ENCODE measurements around the gene SLC17A3.

Gene SLC17A3

GRCh38 chr6:25842526-25842925 lies 31.5 kb downstream of the SLC17A3 start:
- FAIRE-seq, result no peak
- DNase-seq (ENCODE audit: low spot score), result no peak

- FAIRE-seq, result no peak
- no peak for DNase-seq (ENCODE audit: low spot score)
Observed at GRCh38 chr6:25835442-25836283, 38.4 kb downstream of the SLC17A3 start.

- FAIRE-seq (no peak), DNase-seq (ENCODE audit: low spot score) (no peak)
Observed at GRCh38 chr6:25834950-25835349, 39.1 kb downstream of the SLC17A3 start.

- FAIRE-seq, result no peak
- DNase-seq (ENCODE audit: low spot score), result no peak
Observed at GRCh38 chr6:25833136-25833535, 40.9 kb downstream of the SLC17A3 start.

- no peak for DNase-seq (ENCODE audit: low spot score)
- FAIRE-seq, result no peak
Observed at GRCh38 chr6:25832670-25833069, 41.4 kb downstream of the SLC17A3 start.

- DNase-seq (ENCODE audit: low spot score) (no peak), FAIRE-seq (no peak)
Observed at GRCh38 chr6:25832307-25832662, 41.8 kb downstream of the SLC17A3 start.

GRCh38 chr6:25831532-25832306 lies 42.3 kb downstream of the SLC17A3 start, which contains the start of gene SLC17A1:
TSS of gene SLC17A1 (minus strand) at chr6:25832052. CDS start at chr6:25830557, 1,495 bp downstream.
- DNase-seq (ENCODE audit: low spot score) (no peak), FAIRE-seq (no peak)

- DNase-seq (ENCODE audit: low spot score) (no peak), FAIRE-seq (no peak)
Observed at GRCh38 chr6:25830458-25830857, 43.6 kb downstream of the SLC17A3 start.

GRCh38 chr6:25829375-25829774 lies 44.7 kb downstream of the SLC17A3 start:
- FAIRE-seq, result no peak
- no peak for DNase-seq (ENCODE audit: low spot score)

GRCh38 chr6:25821341-25821740 lies 52.7 kb downstream of the SLC17A3 start:
- FAIRE-seq, result no peak
- no peak for DNase-seq (ENCODE audit: low spot score)

GRCh38 chr6:25816252-25816651 lies 57.8 kb downstream of the SLC17A3 start:
- no peak for FAIRE-seq
- no peak for DNase-seq (ENCODE audit: low spot score)

- DNase-seq (ENCODE audit: low spot score), result no peak
- FAIRE-seq, result no peak
Observed at GRCh38 chr6:25815194-25815593, 58.8 kb downstream of the SLC17A3 start.

GRCh38 chr6:25804804-25805203 lies 69.2 kb downstream of the SLC17A3 start:
- FAIRE-seq, result no peak
- no peak for DNase-seq (ENCODE audit: low spot score)

- DNase-seq (ENCODE audit: low spot score), result no peak
- no peak for FAIRE-seq
Observed at GRCh38 chr6:25801436-25801835, 72.6 kb downstream of the SLC17A3 start.
